GM12865 (cell line): ENCODE measurements around the gene FLAD1.

ENCODE experiments used
- DNase-seq: peaks from one replicate; pipeline ENCODE4 v3.0.0; 2010; ENCODE audit warnings: low read depth
- H3K4me3 ChIP-seq: 2 replicates; pipeline ENCODE4 v1.5.1; 2011; ENCODE audit warnings: mild to moderate bottlenecking, low read depth, low read length, control low read depth
- CTCF ChIP-seq: IDR thresholded peaks from 2 replicates; pipeline ENCODE4 v1.5.1; 2011; ENCODE audit warnings: low read length, control low read depth, low read depth, inconsistent platforms; ENCODE audit not compliant: insufficient read depth; ENCODE audit errors: missing control alignments

FLAD1 gene

GRCh38 chr1:155003227-155003765, 20.2 kb downstream of the FLAD1 start:
- no peak for DNase-seq
- no peak for TF ChIP-seq CTCF
- peak overlapping the region; percentile 72 for H3K4me3 ChIP-seq

- no peak for TF ChIP-seq CTCF
- H3K4me3 ChIP-seq = peak overlapping the region; percentile 72
- peak; percentile 86 for DNase-seq
Measured at GRCh38 chr1:155003766-155004351, 20.7 kb downstream of the FLAD1 start.

GRCh38 chr1:155004352-155005075, 21.4 kb downstream of the FLAD1 start:
- DNase-seq = no peak
- H3K4me3 ChIP-seq = peak overlapping the region; percentile 72
- no peak for TF ChIP-seq CTCF

GRCh38 chr1:155005076-155006011, 22.2 kb downstream of the FLAD1 start:
- no peak for TF ChIP-seq CTCF
- H3K4me3 ChIP-seq = peak overlapping the region; percentile 72
- DNase-seq = peak; percentile 41

GRCh38 chr1:155006601-155007101, 23.5 kb downstream of the FLAD1 start:
- peak; percentile 62 for DNase-seq
- no peak for TF ChIP-seq CTCF
- H3K4me3 ChIP-seq = no peak overlapping the region

GRCh38 chr1:155007251-155007828, 24.2 kb downstream of the FLAD1 start:
- DNase-seq = no peak
- no peak for TF ChIP-seq CTCF
- H3K4me3 ChIP-seq = no peak overlapping the region
